ENCODE measurements around the gene NDFIP1.
"Not testable (repeated sequence)": the region's sequence is repeated elsewhere in the genome, so short reads cannot be mapped to it uniquely, and the experiment has no call there.

Gene NDFIP1

GRCh38 chr5:142108432-142109330, at the start of gene NDFIP1:
TSS of gene NDFIP1 (plus strand) at chr5:142108779. CDS start at chr5:142108975, 196 bp downstream.
- DNase-seq = peak; percentile 78

GRCh38 chr5:142059304-142059940, 49.2 kb upstream of the NDFIP1 start:
- no peak for DNase-seq

- no peak for DNase-seq
These were observed 45.2 kb upstream of the NDFIP1 start for GRCh38 chr5:142063376-142063775.

GRCh38 chr5:142063878-142064331, 44.7 kb upstream of the NDFIP1 start:
- peak; percentile 12 for DNase-seq

GRCh38 chr5:142065273-142065672, 43.3 kb upstream of the NDFIP1 start:
- DNase-seq = no peak

- no peak for DNase-seq
These were observed 38.8 kb upstream of the NDFIP1 start for GRCh38 chr5:142069606-142070399.

GRCh38 chr5:142070734-142071133, 37.8 kb upstream of the NDFIP1 start:
- DNase-seq = no peak

GRCh38 chr5:142072488-142072887, 36.1 kb upstream of the NDFIP1 start:
- DNase-seq = no peak

- no peak for DNase-seq
These were observed 35.1 kb upstream of the NDFIP1 start for GRCh38 chr5:142073362-142073988.

GRCh38 chr5:142074006-142074405, 34.6 kb upstream of the NDFIP1 start:
- DNase-seq = no peak

GRCh38 chr5:142078221-142078620, 30.4 kb upstream of the NDFIP1 start:
- DNase-seq = no peak

GRCh38 chr5:142078706-142079105, 29.9 kb upstream of the NDFIP1 start:
- DNase-seq = no peak

- DNase-seq = no peak
These were observed 29.3 kb upstream of the NDFIP1 start for GRCh38 chr5:142079306-142079721.

GRCh38 chr5:142080248-142080647, 28.3 kb upstream of the NDFIP1 start:
- no peak for DNase-seq

- DNase-seq = no peak
These were observed 26.3 kb upstream of the NDFIP1 start for GRCh38 chr5:142082182-142082781.

- no peak for DNase-seq
These were observed 22.4 kb upstream of the NDFIP1 start for GRCh38 chr5:142086229-142086628.

- no peak for DNase-seq
These were observed 21.9 kb upstream of the NDFIP1 start for GRCh38 chr5:142086679-142087078.

GRCh38 chr5:142087920-142088679, 20.5 kb upstream of the NDFIP1 start:
- DNase-seq = no peak

GRCh38 chr5:142088855-142089479, 19.6 kb upstream of the NDFIP1 start:
- DNase-seq = not testable (repeated sequence)

GRCh38 chr5:142091012-142091411, 17.6 kb upstream of the NDFIP1 start:
- DNase-seq = no peak

- no peak for DNase-seq
These were observed 16.7 kb upstream of the NDFIP1 start for GRCh38 chr5:142091922-142092321.

Data from activated CD4-positive, alpha-beta T cell treated with anti-CD3 and anti-CD28 coated beads for 1 hour (primary cell).